HG02938 (cell line): ENCODE measurements around the gene RNF4.
"Not testable (repeated sequence)": the region's sequence is repeated elsewhere in the genome, so short reads cannot be mapped to it uniquely, and the experiment has no call there.

Experiments
- ATAC-seq: cut with Tn5 transposase; IDR thresholded peaks from one replicate; pipeline ENCODE4 v1.9.1; 2021; ENCODE audit warnings: mild to moderate bottlenecking, moderate library complexity; ENCODE audit not compliant: unreplicated experiment

The RNF4 gene

GRCh38 chr4:2516635-2517034 lies 47.7 kb downstream of the RNF4 start:
- ATAC-seq: no peak

GRCh38 chr4:2526559-2526958 lies 57.7 kb downstream of the RNF4 start:
- ATAC-seq: no peak

- no peak for ATAC-seq
These were observed 66.0 kb downstream of the RNF4 start for GRCh38 chr4:2534904-2535375.

GRCh38 chr4:2535376-2536192 lies 66.7 kb downstream of the RNF4 start:
- ATAC-seq: peak; percentile 13

- peak; percentile 80 for ATAC-seq
These were observed 67.5 kb downstream of the RNF4 start, which contains the start of gene FAM193A for GRCh38 chr4:2536193-2537010. Gene FAM193A, plus strand, starts transcription at chr4:2536647. Its CDS starts 269 bp downstream, at chr4:2536916.

GRCh38 chr4:2537011-2537830 lies 68.3 kb downstream of the RNF4 start:
- ATAC-seq: peak; percentile 18

- not testable (repeated sequence) for ATAC-seq
These were observed 74.8 kb downstream of the RNF4 start for GRCh38 chr4:2543580-2544191.

- ATAC-seq: no peak
These were observed 76.6 kb downstream of the RNF4 start for GRCh38 chr4:2545321-2546013.

- ATAC-seq: no peak
These were observed 77.4 kb downstream of the RNF4 start for GRCh38 chr4:2546286-2546823.

GRCh38 chr4:2546961-2547691 lies 78.2 kb downstream of the RNF4 start:
- ATAC-seq: not testable (repeated sequence)

- no peak for ATAC-seq
These were observed 82.2 kb downstream of the RNF4 start for GRCh38 chr4:2551118-2551517.

- ATAC-seq: no peak
These were observed 83.9 kb downstream of the RNF4 start for GRCh38 chr4:2552806-2553205.

- no peak for ATAC-seq
These were observed 89.4 kb downstream of the RNF4 start for GRCh38 chr4:2558301-2558700.

- ATAC-seq: no peak
These were observed 91.3 kb downstream of the RNF4 start for GRCh38 chr4:2560167-2560566.
